Kidney epithelial cell (primary cell): ENCODE results near the gene HMOX2. TPM values are rescaled to one million over a fixed set of nuclear protein-coding genes. Genes with fewer than 3 reads are reported as not detected.
A peak's percentile ranks its signal among the peaks of the same experiment; 100 is the strongest.

ENCODE experiments used
- DNase-seq: peaks from one replicate; pipeline ENCODE4 v3.0.0-alpha.2; 2010; ENCODE audit warnings: low read depth
- H3K27me3 ChIP-seq: 2 replicates; pipeline ENCODE4 v1.6.0; 2011; ENCODE audit warnings: low read length; ENCODE audit not compliant: control insufficient read depth, insufficient read depth
- H3K36me3 ChIP-seq: 2 replicates; pipeline ENCODE4 v1.5.1; 2011; ENCODE audit warnings: low read length; ENCODE audit not compliant: control insufficient read depth, insufficient read depth
- H3K4me3 ChIP-seq: 2 replicates; pipeline ENCODE4 v1.5.1; 2011; ENCODE audit warnings: low read depth, mild to moderate bottlenecking, control low read depth, low read length
- total RNA-seq: library from RNA; depleted of rRNA; stranded (reverse); fragments of >200 nt; gene quantifications from 2 replicates; pipeline ENCODE4 v1.2.3, GENCODE V29; 2015
- TF ChIP-seq, protein P1 (sequence below): IDR thresholded peaks from 2 replicates; pipeline ENCODE4 v1.5.1; 2011; ENCODE audit warnings: mild to moderate bottlenecking, moderate library complexity, low read length, control low read depth, inconsistent platforms; ENCODE audit not compliant: insufficient read depth, poor library complexity, severe bottlenecking

HMOX2 gene
- total RNA-seq, 1 donor from 2014 or later: 64.4 TPM

DNA sequence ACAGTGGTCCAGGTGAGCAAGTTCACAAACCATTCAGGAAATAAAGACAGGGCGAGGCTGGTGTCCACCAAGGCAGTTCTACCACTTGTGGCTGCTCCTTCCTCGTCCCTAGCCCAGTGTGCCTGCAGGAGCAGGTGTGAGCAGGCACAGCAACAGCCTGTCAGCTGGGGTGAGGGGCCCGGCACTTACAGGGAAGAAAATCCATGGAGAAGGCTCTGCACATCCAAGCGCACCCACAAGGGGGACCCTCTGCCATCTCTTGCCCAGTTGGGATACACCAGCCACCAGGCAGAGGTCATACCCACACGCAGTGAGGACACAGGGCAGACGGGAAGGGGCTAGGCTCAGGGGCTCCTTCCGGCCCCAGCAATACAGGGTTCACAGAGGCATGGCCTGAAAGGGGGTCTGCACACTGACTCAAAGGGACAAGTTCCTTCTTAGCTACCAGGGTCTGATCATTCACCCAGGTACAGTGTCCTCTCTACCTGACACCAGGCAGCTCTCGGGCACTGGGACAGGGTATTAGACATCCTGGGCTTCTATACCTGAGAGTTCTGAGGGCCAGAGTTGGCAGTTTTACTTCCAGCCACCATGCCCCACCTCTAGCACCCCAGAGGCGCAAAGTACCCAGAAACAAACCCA, 35.4 kb downstream of the HMOX2 start:
- H3K27me3 ChIP-seq: no peaks in the 10 kb centered on the region
- H3K36me3 ChIP-seq: peaks cover 4% of the 10 kb centered on the region
- H3K4me3 ChIP-seq: no peak overlapping the region
- DNase-seq: no peak
- TF ChIP-seq, protein P1, sequence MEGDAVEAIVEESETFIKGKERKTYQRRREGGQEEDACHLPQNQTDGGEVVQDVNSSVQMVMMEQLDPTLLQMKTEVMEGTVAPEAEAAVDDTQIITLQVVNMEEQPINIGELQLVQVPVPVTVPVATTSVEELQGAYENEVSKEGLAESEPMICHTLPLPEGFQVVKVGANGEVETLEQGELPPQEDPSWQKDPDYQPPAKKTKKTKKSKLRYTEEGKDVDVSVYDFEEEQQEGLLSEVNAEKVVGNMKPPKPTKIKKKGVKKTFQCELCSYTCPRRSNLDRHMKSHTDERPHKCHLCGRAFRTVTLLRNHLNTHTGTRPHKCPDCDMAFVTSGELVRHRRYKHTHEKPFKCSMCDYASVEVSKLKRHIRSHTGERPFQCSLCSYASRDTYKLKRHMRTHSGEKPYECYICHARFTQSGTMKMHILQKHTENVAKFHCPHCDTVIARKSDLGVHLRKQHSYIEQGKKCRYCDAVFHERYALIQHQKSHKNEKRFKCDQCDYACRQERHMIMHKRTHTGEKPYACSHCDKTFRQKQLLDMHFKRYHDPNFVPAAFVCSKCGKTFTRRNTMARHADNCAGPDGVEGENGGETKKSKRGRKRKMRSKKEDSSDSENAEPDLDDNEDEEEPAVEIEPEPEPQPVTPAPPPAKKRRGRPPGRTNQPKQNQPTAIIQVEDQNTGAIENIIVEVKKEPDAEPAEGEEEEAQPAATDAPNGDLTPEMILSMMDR: peak; percentile 69

DNA sequence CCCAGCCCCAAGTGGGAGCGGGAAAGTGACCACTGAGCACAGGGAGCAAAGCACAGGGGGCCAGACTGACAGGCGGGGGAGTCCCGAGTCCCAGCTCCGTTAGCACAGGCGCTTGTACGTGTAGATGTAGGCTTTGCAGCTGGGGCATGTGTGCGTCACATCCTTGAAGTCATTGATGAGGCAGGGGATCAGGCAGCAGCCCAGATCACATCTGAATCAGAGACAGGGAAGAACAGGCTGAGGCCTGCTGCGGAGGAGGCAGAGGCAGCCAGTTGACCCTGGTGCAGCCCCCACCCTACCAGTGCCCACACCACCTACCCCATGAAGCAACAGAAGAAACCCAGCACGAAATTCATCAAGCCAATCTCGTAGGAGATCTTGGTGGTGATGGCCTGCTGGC, 36.3 kb downstream of the HMOX2 start:
- Histone ChIP-seq H3K27me3 (no peaks in the 10 kb centered on the region), H3K36me3 (peaks cover 4% of the 10 kb centered on the region), H3K4me3 (no peak overlapping the region)
- TF ChIP-seq, protein P1: no peak
- no peak for DNase-seq

DNA sequence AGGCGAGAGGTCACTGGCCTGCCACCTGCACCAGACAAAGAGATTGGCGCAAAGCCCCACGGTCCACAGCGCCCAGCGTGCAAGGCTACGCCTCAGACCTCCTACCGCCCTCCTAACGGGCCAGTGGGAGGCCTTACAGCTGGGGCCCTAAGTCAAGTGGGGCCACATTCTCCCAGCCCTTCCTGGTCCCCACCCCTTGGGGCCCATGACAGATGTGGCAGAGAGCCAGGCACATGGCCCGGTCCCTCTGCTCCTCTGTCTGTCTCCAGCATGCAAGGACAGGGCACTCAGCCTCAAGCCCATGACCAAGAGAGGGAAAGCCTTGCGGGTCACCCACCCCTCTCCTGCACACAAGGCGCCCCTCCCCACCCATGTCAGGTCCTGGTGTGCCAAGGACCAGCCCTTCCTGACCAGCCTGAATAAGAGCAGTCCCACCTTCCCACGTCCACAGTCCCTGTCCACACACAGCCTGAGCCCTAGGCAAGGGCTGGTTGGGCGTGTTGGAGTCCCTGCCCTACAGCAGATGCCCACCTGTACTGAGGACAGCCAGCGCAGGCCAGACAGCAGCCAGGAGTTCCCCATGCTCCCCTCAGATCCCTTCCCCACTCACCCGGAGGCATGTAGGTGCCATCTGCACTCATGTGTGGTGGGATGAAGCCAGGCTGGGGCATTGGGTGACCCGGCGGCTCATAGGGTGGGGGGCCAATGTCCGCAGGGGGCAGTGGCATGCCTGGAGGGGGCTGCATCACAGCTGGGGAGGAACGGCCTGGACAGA, 37.1 kb downstream of the HMOX2 start:
- TF ChIP-seq, protein P1: no peak
- Histone ChIP-seq H3K36me3 (peaks cover 2% of the 10 kb centered on the region), H3K27me3 (no peaks in the 10 kb centered on the region), H3K4me3 (no peak overlapping the region)
- no peak for DNase-seq

DNA sequence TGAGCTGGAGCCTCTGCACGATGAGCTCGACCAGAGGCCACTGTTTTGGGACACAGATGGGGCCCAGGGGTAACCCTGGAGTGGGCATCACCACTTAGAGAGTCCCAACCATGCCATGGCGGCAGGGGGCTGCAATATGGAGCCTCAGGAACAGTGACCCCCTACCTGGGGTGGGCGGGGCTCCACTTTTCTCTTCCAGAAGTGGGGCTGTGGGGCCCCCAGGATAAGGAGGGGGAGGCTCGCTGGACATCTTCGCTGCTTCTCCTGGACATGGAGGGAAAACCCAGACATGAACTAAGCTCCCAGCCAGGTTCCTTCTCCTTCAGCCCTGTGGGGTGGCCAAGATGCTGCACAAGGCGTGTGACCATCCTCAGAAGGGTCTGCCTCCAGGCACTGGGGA, 37.7 kb downstream of the HMOX2 start:
- TF ChIP-seq, protein P1: no peak
- H3K36me3 ChIP-seq: peaks cover 1% of the 10 kb centered on the region
- H3K4me3 ChIP-seq: no peak overlapping the region
- DNase-seq: no peak
- no peaks in the 10 kb centered on the region for H3K27me3 ChIP-seq

DNA sequence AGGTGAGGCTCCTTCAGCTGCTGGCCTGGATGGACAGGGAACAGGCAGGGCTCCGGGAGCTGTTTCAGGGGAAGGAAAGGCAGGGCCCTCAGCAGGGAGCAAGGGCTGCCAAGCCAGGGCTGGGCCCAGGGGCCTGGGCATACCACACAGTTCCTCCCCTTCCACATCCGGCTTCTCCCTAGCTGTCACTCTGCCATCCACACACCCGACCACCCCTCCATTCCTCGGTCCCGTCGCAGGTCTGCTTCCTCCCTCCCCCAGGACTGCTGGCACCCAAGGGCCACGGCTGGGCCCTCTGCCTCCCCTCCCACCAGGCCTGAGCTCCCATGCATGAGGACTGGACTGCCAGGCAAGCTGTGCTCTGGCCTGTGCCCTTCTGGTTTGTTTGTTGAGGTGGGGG, 38.4 kb downstream of the HMOX2 start:
- H3K36me3 ChIP-seq: no peaks in the 10 kb centered on the region
- no peak overlapping the region for H3K4me3 ChIP-seq
- H3K27me3 ChIP-seq: no peaks in the 10 kb centered on the region
- TF ChIP-seq, protein P1: no peak
- no peak for DNase-seq
